NCI-H2081 (cell line): ENCODE data around the gene PROCA1.

Source experiments
- DNase-seq, 2 experiments: peaks; one replicate each; lab custom pipeline; 2025; lab: John Stamatoyannopoulos, UW

Gene PROCA1

GRCh38 chr17:28711723-28712031 lies at the start of gene PROCA1:
Gene PROCA1, minus strand, starts transcription at chr17:28711888. Its CDS starts 228 bp downstream, at chr17:28711660.
- DNase-seq, result no peak

- peak; percentile 52 to 59 for DNase-seq
Measured at GRCh38 chr17:28760601-28761562, 49.2 kb upstream of the PROCA1 start.

GRCh38 chr17:28759256-28759865 lies 47.7 kb upstream of the PROCA1 start:
- no peak for DNase-seq

- no peak for DNase-seq
Measured at GRCh38 chr17:28758411-28759121, 46.9 kb upstream of the PROCA1 start.

GRCh38 chr17:28756049-28756804 lies 44.5 kb upstream of the PROCA1 start:
- no peak for DNase-seq

GRCh38 chr17:28755486-28755885 lies 43.8 kb upstream of the PROCA1 start:
- DNase-seq, result no peak

GRCh38 chr17:28751600-28752366 lies 40.1 kb upstream of the PROCA1 start:
- DNase-seq, result no peak

- peak; percentile 79 to 85 for DNase-seq
Measured at GRCh38 chr17:28750178-28751047, 38.7 kb upstream of the PROCA1 start.

GRCh38 chr17:28749516-28750177 lies 38.0 kb upstream of the PROCA1 start:
- no peak for DNase-seq

GRCh38 chr17:28748852-28749515 lies 37.3 kb upstream of the PROCA1 start:
- no peak for DNase-seq

GRCh38 chr17:28747801-28748750 lies 36.4 kb upstream of the PROCA1 start:
- no peak for DNase-seq

GRCh38 chr17:28747051-28747691 lies 35.5 kb upstream of the PROCA1 start:
- peak; percentile 41 to 78 for DNase-seq

GRCh38 chr17:28746611-28747050 lies 34.9 kb upstream of the PROCA1 start:
- DNase-seq, result peak; percentile 20 to 59

- no peak for DNase-seq
Measured at GRCh38 chr17:28745786-28746411, 34.2 kb upstream of the PROCA1 start.

GRCh38 chr17:28744972-28745785 lies 33.5 kb upstream of the PROCA1 start:
- DNase-seq, result peak; percentile 44
